Cardiac muscle cell (in vitro differentiated cells and primary cell): Measurements from ENCODE around the gene ADSS1. TPM values are rescaled to one million over a fixed set of nuclear protein-coding genes. Genes with fewer than 3 reads are reported as not detected.
"Not testable (repeated sequence)": the region's sequence is repeated elsewhere in the genome, so short reads cannot be mapped to it uniquely, and the experiment has no call there.

Experiments
- DNase-seq, 2 donors: peaks; one replicate each; pipeline versions ENCODE4 v3.0.0 to v3.0.0-alpha.2; 2010 to 2017; ENCODE audit warnings: low read depth in 1 of 2, low spot score in 1 of 2
- H3K27ac ChIP-seq: fragments of 200-600 bp; sonication (generic); 2 replicates; pipeline ENCODE4 v1.5.1; 2016
- H3K27me3 ChIP-seq: fragments of 200-600 bp; sonication (generic); 2 replicates; pipeline ENCODE4 v1.6.0; 2016; ENCODE audit warnings: control low read depth
- H3K36me3 ChIP-seq: fragments of 200-600 bp; sonication (generic); 2 replicates; pipeline ENCODE4 v1.5.1; 2016; ENCODE audit warnings: control low read depth
- H3K4me1 ChIP-seq: fragments of 200-600 bp; sonication (generic); 2 replicates; pipeline ENCODE4 v1.8.1; 2017; ENCODE audit warnings: low read depth, mild to moderate bottlenecking, mixed run types
- H3K4me3 ChIP-seq: fragments of 200-600 bp; sonication (generic); 2 replicates; pipeline ENCODE4 v1.5.1; 2016; ENCODE audit warnings: mild to moderate bottlenecking
- H3K9me3 ChIP-seq: fragments of 200-600 bp; sonication (generic); 2 replicates; pipeline ENCODE4 v1.5.1; 2017; ENCODE audit warnings: low read depth, mild to moderate bottlenecking, control low read depth
- polyA plus RNA-seq: library from polyadenylated mRNA; unstranded; fragments of >200 nt; fragmentation: Nextera tagmentation; extraction: Ambion mirVana; gene quantifications from 2 replicates; pipeline ENCODE4 v1.2.1, GENCODE V29; 2016
- total RNA-seq: library from RNA; depleted of rRNA; stranded (reverse); fragments of >200 nt; gene quantifications from 2 replicates; pipeline ENCODE4 v1.2.3, GENCODE V29; 2016
- TF ChIP-seq, protein P1 (sequence below): IDR thresholded peaks from 2 replicates; pipeline ENCODE4 v1.5.1; 2012; ENCODE audit warnings: low read depth, mild to moderate bottlenecking, low read length

The ADSS1 gene
- total and polyA plus RNA-seq, 2 experiments from 2014 or later = 53.4 to 63.8 TPM

DNA sequence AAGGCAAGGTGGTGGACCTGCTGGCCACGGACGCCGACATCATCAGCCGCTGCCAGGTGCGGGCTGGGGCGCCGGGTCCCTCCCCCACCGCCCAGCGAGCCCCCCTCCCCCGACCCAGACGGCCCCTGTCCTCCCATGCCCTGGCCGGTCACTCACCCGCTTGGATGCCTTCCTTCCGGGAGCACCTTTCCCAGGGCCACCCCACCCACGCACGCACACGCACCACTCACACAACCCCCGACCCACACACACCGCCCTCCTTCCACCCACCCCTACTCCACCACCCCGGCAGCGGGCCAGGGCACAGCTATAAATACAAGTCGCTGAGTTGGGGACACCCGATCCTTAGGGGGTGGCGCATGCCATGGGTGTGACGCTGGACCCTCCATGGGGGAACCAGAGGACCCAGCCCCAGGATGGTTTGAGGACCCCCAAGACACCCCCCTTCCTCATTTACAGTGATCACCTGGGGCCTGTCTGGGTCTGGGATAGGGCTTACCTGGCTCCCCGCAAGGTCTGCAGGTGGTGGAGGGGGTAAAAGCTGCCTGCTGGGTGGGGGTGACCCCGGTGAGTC lies 465 bp downstream of the ADSS1 start:
- Histone ChIP-seq H3K36me3 (no peaks in the 10 kb centered on the region), H3K9me3 (no peaks in the 10 kb centered on the region), H3K4me1 (peaks cover 23% of the 10 kb centered on the region), H3K27me3 (no peaks in the 10 kb centered on the region), H3K4me3 (peak overlapping the region; percentile 76), H3K27ac (no peak overlapping the region)
- peak in 1 of 2 donors; percentile 24 for DNase-seq
- TF ChIP-seq, protein P1, sequence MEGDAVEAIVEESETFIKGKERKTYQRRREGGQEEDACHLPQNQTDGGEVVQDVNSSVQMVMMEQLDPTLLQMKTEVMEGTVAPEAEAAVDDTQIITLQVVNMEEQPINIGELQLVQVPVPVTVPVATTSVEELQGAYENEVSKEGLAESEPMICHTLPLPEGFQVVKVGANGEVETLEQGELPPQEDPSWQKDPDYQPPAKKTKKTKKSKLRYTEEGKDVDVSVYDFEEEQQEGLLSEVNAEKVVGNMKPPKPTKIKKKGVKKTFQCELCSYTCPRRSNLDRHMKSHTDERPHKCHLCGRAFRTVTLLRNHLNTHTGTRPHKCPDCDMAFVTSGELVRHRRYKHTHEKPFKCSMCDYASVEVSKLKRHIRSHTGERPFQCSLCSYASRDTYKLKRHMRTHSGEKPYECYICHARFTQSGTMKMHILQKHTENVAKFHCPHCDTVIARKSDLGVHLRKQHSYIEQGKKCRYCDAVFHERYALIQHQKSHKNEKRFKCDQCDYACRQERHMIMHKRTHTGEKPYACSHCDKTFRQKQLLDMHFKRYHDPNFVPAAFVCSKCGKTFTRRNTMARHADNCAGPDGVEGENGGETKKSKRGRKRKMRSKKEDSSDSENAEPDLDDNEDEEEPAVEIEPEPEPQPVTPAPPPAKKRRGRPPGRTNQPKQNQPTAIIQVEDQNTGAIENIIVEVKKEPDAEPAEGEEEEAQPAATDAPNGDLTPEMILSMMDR = no peak

DNA sequence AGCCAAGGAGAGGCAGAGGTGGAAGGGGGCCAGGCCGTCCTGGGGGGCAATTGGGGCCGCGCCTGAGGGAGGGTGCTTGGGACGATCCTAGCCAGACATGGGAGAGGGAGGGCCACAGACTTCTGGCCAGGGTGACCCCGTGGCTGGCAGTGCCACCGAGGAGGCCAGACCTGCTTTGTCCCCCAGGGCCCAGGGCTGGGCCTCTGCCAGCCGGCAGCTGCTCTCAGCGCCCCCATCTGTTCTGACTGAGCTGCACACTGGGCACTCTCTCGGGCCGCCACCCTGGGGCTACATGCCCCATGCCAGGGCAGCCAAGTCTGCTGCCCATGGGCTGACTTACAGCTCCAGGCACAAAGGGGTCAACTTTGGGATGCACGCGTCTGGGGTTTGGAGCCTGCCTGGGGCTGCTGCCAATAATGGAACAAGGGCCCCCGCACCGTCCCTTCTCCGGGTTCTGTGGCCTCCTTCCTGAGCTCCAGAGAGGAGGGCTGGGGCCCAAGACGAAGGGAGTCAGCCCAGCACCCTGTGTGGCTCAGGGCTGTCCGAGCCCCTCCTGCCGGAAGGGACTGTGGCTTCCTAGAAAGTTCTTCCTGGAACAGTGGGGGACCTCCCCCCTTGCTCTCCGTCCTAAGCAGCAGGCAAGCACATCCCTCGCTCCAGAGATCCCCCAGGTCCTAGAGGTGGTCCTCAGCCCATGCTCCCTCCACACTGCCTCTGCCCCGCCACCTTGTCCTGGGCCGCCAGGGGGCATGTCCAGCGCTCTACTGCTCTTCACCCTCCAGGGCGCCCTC lies 1.1 kb downstream of the ADSS1 start:
- H3K27me3 ChIP-seq = no peaks in the 10 kb centered on the region
- H3K4me1 ChIP-seq = peaks cover 23% of the 10 kb centered on the region
- no peaks in the 10 kb centered on the region for H3K9me3 ChIP-seq
- no peak overlapping the region for H3K27ac ChIP-seq
- DNase-seq = peak; percentile 39 to 62
- H3K4me3 ChIP-seq = peak overlapping the region; percentile 76
- no peaks in the 10 kb centered on the region for H3K36me3 ChIP-seq
- TF ChIP-seq, protein P1 = peak; percentile 45

DNA sequence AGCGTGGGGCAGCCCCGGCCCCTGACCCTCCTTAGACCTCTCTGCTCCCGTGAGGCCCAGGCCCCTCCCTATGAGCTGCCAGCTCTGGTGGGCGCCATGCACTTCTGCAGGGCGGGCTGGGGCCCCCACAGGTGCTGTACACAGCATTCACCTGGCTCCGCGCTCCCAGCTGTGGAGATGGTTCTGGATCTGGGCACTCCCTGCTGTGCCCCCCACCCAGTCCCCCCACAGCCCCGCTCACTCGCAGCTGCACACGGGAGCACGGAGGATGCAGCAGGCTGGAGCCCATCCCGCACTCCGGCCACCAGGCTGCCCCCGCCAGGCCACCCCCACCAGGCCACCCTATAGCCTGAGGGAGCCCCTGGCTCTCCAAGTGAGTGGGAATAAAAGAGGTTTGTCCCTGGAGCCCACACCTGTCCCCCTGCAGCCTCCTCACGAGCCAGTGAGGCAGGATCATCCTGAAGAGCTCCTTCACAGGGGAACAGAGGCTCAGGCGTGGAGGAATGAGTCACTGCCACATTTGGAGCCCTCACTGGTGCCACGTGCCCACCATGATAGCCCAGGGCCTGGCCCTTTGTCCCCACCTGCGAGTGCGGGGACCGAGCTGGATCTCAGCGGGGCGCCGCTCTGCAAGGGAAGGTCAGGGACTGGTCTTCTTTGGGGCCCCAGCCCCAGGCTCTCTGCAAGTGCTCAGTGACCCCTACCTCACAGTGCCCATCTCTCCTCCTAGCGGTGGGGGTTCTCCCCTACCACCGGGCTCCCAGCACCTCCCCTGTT lies 1.9 kb downstream of the ADSS1 start:
- no peaks in the 10 kb centered on the region for H3K27me3 ChIP-seq
- TF ChIP-seq, protein P1 = no peak
- H3K27ac ChIP-seq = no peak overlapping the region
- no peak for DNase-seq
- no peaks in the 10 kb centered on the region for H3K36me3 ChIP-seq
- H3K4me3 ChIP-seq = no peak overlapping the region
- no peaks in the 10 kb centered on the region for H3K9me3 ChIP-seq
- H3K4me1 ChIP-seq = peaks cover 23% of the 10 kb centered on the region

DNA sequence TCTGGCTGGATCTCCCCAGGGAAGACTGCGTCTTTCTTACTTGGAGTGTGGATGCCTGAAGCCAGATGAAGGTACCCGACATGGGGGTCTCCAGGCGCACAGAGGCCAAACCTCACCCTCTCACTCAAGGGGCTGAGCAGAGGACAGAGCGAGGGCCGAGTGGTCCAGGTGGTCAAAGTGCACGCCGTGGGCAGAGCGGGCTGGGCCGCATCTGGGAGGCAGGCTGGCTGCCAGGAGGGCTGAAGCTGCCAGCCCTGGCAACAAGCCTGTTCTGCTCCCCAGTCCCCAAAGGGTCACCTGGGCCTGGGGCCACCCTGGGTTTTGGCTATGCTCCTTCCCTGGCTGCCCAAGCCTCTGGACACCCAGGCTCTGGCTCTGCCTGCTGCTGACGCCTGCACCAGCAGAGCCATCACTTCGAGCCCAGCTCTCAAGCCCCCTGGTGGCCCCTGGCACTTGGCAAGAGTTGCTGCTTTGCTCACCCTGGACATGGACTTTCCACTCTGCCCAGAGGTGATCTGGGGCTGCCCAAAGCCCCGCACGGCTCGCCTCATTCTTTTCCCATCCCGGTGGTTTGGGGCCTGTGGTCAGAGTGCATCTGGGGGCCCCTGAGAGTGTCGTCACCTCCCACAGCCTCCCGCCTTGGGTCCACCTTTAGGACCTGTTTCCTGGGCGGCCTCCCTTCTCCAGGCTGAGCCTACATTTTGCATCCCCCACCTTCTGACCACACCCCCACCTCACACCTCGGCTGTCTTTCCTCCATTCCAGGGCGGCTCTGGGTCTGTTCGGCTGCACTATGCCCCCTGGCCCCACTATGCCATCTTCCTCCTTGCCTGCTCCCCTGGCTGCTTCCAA lies 2.8 kb downstream of the ADSS1 start:
- no peaks in the 10 kb centered on the region for H3K36me3 ChIP-seq
- no peak overlapping the region for H3K4me3 ChIP-seq
- H3K9me3 ChIP-seq = no peaks in the 10 kb centered on the region
- no peaks in the 10 kb centered on the region for H3K27me3 ChIP-seq
- H3K27ac ChIP-seq = no peak overlapping the region
- no peak for DNase-seq
- H3K4me1 ChIP-seq = peaks cover 17% of the 10 kb centered on the region
- TF ChIP-seq, protein P1 = no peak

DNA sequence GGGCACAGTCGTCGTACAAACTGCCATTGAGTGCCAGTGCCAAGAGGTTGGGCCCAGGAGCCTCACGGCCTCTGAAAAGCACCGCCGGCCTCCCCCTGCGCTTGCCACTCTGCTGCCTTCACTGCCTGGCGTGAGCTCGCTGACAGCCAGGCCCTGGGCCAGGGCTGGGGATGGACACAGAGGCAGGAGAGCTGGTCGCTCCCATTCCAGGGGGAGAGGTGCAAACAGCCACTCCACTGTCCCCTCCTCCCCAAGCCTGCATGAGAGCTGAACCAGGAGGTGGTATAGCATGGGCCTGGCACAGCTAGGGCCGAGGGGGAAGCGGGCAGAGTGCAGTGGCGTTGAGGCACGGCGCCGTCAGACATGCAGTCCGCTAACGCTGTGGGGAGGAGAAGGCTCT lies 4.6 kb downstream of the ADSS1 start:
- DNase-seq = no peak
- Histone ChIP-seq H3K27ac (no peak overlapping the region), H3K36me3 (no peaks in the 10 kb centered on the region), H3K27me3 (no peaks in the 10 kb centered on the region), H3K4me1 (no peaks in the 10 kb centered on the region), H3K9me3 (no peaks in the 10 kb centered on the region), H3K4me3 (no peak overlapping the region)
- TF ChIP-seq, protein P1 = no peak

DNA sequence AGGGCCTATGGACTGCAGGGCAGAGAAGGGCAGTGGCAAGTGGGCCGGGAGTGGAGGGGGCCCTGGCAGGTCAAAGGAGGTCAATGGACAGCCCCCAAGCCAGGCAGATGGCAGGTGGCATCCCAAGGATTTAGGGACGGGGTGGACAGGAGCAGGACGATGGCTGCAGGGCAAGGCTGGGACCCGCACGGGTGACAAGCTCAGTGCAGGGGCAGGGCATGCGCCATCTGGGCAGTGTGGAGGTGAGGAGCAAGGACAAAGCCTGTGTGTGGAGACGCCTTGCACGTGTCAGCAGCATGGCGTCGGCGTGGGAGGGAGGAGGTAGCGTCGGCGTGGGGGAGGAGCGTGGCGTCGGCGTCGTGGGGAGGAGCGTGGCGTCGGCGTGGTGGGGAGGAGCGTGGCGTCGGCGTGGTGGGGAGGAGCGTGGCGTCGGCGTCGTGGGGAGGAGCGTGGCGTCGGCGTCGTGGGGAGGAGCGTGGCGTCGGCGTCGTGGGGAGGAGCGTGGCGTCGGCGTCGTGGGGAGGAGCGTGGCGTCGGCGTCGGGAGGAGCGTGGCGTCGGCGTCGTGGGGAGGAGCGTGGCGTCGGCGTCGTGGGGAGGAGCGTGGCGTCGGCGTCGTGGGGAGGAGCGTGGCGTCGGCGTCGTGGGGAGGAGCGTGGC lies 5.3 kb downstream of the ADSS1 start:
- not testable (repeated sequence) for H3K4me3 ChIP-seq, H3K36me3 ChIP-seq, H3K27me3 ChIP-seq, H3K27ac ChIP-seq, DNase-seq, H3K4me1 ChIP-seq, H3K9me3 ChIP-seq
